Effector memory CD8-positive, alpha-beta T cell (primary cell): ENCODE measurements around the gene KRT16.

Experiments
- ATAC-seq: fragments of 150-1000 bp; cut with Tn5 transposase; replicated peaks from 2 replicates; pipeline ENCODE4 v1.10.0; 2021; ENCODE audit warnings: mild to moderate bottlenecking, moderate library complexity
- DNase-seq, 3 experiments: peaks; one replicate each; pipeline ENCODE4 v3.0.0; 2021
- H3K27ac Mint-ChIP-seq, 2 donors: one replicate each; pipeline ENCODE4 v1.8.0; 2022; ENCODE audit warnings: mild to moderate bottlenecking in 2 of 2, mixed read lengths in 2 of 2, moderate library complexity in 2 of 2
- H3K27me3 Mint-ChIP-seq, 2 donors: one replicate each; pipeline ENCODE4 v1.8.0; 2022; ENCODE audit warnings: mixed read lengths in 2 of 2
- H3K36me3 Mint-ChIP-seq: one replicate; pipeline ENCODE4 v1.8.0; 2022; ENCODE audit warnings: mild to moderate bottlenecking, moderate library complexity, mixed read lengths; ENCODE audit not compliant: insufficient read depth
- H3K4me1 Mint-ChIP-seq, 2 donors: one replicate each; pipeline ENCODE4 v1.8.0; 2022; ENCODE audit warnings: low read depth in 2 of 2, mixed read lengths in 2 of 2
- H3K4me3 Mint-ChIP-seq, 2 donors: one replicate each; pipeline ENCODE4 v1.8.0; 2022; ENCODE audit warnings: mild to moderate bottlenecking in 2 of 2, mixed read lengths in 2 of 2, moderate library complexity in 2 of 2
- H3K9me3 Mint-ChIP-seq, 2 donors: one replicate each; pipeline ENCODE4 v1.8.0; 2022; ENCODE audit warnings: mixed read lengths in 2 of 2

Gene KRT16

DNA sequence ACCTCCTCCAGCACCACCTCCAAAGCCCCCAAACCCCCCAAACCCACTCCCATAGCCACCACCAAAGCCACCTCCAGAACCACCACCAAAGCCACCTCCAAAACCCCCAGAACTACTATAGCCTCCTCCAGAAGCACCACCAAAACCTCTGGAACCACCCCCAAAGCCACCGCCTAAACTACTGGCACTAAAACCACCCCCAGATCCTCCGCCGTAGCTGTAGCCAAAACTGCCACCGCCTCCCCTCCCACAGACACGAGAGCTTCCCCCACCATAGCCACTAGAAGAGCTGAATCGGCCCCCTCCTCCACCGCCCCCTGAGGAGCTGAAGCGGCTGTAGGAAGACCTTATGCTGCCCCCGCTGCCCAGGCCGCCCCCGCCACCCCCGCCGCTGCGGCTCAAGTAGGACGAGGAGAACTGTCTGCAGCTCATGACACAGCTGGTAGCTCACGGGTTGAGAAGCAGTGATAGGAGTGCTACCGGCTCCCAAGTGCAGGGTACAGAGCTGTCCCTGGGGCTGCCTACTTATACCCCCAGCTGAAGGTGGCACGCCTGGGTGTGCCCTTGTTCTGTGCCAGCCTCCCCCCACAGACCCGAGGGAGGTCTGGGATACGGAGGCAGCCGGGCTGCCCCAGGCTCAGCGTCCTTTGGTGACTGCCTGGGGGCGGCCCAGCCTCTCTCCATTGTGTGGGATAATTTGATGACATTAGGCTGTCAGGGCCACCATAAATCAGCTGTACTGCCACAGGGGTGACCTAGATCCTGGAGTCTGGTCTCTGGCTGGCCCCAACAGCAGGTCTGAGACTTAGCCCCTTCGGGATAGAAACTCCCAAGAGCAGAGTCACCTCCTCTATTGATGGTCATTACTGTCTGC, 40.8 kb downstream of the KRT16 start, which contains the start of gene KRT9:
Gene KRT9 (minus strand): TSS at position 499 of the 874 bp plus-strand sequence. CDS start 67 bp downstream, at position 432.
- no peak for ATAC-seq

GRCh38 chr17:41567317-41567716, 45.2 kb downstream of the KRT16 start:
- DNase-seq: peak in 1 of 3 experiments; percentile 6
- Mint-ChIP-seq H3K9me3 (peaks cover 6 to 11% of the 10 kb centered on the region in 2 donors), H3K36me3 (no peaks in the 10 kb centered on the region), H3K4me3 (no peak overlapping the region), H3K27me3 (peaks cover 20 to 38% of the 10 kb centered on the region in 2 donors), H3K4me1 (peaks cover 11 to 20% of the 10 kb centered on the region in 2 donors), H3K27ac (peak overlapping the region; percentile 50 to 88)
- peak; percentile 32 for ATAC-seq

More for the DNA sequence above, 40.8 kb downstream of the KRT16 start, which contains the start of gene KRT9:
- Mint-ChIP-seq H3K36me3 (no peaks in the 10 kb centered on the region), H3K4me1 (peaks cover 11 to 16% of the 10 kb centered on the region in 2 donors), H3K9me3 (peaks cover 6 to 11% of the 10 kb centered on the region in 2 donors), H3K27me3 (peaks cover 25 to 58% of the 10 kb centered on the region in 2 donors), H3K27ac (no peak within 1 kb of the TSS), H3K4me3 (no peak within 1 kb of the TSS)
- no peak for DNase-seq

DNA sequence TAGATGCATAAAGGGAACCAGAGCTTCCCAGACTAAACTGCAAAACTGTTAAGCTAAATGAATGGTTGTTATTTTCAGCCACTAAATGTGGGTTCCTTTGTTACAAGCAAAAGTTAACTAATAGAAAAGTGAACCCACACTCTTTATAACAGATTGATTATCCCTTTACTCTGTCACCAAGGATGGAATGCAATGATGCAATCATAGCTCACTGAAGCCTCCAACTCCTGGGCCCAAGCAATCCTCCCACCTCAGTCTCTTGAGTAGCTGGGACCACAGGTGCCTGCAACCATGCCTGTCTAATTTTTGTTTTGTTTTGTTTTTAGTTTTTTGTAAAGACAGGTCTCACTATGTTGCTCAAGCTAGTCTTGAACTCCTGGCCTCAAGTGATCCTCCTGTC, 47.2 kb downstream of the KRT16 start:
- Mint-ChIP-seq H3K4me1 (peaks cover 11 to 20% of the 10 kb centered on the region in 2 donors), H3K27ac (no peak overlapping the region), H3K36me3 (no peaks in the 10 kb centered on the region), H3K4me3 (no peak overlapping the region), H3K9me3 (peaks cover 6 to 11% of the 10 kb centered on the region in 2 donors), H3K27me3 (peaks cover 31 to 38% of the 10 kb centered on the region in 2 donors)
- DNase-seq (no peak), ATAC-seq (no peak)

- peaks cover 42 to 54% of the 10 kb centered on the region in 2 donors for H3K27me3 Mint-ChIP-seq
- peaks cover 7 to 20% of the 10 kb centered on the region in 2 donors for H3K4me1 Mint-ChIP-seq
- H3K4me3 Mint-ChIP-seq: no peak overlapping the region
- ATAC-seq (no peak), DNase-seq (no peak)
- H3K9me3 Mint-ChIP-seq: peaks cover 6 to 11% of the 10 kb centered on the region in 2 donors
- H3K27ac Mint-ChIP-seq: no peak overlapping the region
- H3K36me3 Mint-ChIP-seq: no peaks in the 10 kb centered on the region
Observed at GRCh38 chr17:41563607-41564170, 48.9 kb downstream of the KRT16 start.

DNA sequence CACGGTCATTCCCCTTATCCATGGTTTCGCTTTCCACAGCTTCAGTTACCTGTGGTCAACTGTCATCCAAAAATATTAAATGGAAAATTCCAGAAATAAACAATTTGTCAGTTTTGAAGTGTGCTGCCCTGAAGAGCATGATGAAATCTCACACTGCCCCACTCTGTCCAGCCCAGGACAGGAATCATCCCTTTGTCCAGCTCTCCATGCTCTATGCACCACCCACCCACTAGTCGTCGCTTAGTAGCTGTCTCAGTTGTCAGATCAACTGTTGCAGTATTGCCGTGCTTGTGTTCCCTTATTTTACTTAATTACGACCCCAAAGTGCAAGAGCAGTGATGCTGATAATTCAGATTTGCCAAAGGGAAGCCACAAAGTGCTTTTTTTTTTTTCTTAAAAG, 51.0 kb downstream of the KRT16 start:
- peaks cover 0 to 3% of the 10 kb centered on the region in 2 donors for H3K4me1 Mint-ChIP-seq
- no peaks in the 10 kb centered on the region for H3K36me3 Mint-ChIP-seq
- H3K27me3 Mint-ChIP-seq: peaks cover 64 to 75% of the 10 kb centered on the region in 2 donors
- no peak overlapping the region for H3K4me3 Mint-ChIP-seq
- H3K27ac Mint-ChIP-seq: no peak overlapping the region
- ATAC-seq: no peak
- H3K9me3 Mint-ChIP-seq: no peaks in the 10 kb centered on the region
- no peak for DNase-seq
